GM19372 (cell line): Measurements from ENCODE around the gene TRAPPC3L.

Experiments used
- ATAC-seq: cut with Tn5 transposase; IDR thresholded peaks from one replicate; pipeline ENCODE4 v1.9.1; 2021; ENCODE audit warnings: mild to moderate bottlenecking, low read depth, moderate library complexity; ENCODE audit not compliant: unreplicated experiment

TRAPPC3L gene

DNA sequence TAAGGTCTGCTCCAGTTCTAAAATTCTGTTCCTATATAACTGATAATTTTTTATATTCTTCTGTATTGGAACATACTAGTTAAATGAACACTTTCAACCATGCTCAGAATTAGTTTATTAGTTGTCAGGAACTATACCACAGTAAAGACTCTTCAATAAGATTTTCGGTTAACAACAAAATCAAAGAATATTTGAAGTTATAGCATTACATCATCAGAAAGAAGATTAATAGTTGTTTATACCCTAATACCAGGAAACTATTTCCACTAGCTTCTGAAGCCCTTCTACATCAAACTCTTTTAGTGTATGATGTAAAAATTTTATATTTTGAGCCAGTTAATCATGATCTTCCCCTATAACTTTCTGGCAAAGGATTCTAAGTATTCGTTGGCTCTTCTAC, 14.6 kb upstream of the TRAPPC3L start:
- ATAC-seq, result no peak

DNA sequence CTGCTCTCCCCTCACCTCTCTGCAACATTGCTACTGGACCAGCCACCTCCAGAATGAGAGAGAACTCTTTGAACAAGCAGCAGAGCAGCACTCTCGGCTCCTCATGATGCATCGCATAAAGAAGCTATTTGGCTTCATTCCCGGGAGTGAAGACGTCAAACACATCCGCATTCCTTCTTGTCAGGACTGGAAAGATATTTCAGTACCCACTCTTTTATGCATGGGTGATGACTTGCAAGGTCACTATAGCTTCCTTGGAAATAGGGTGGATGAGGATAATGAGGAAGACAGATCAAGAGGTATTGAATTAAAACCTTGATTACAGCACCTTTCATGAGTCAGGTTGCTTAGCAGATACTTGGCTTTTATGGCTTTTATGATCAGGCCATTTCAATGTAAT, 12.4 kb upstream of the TRAPPC3L start:
- ATAC-seq, result no peak

DNA sequence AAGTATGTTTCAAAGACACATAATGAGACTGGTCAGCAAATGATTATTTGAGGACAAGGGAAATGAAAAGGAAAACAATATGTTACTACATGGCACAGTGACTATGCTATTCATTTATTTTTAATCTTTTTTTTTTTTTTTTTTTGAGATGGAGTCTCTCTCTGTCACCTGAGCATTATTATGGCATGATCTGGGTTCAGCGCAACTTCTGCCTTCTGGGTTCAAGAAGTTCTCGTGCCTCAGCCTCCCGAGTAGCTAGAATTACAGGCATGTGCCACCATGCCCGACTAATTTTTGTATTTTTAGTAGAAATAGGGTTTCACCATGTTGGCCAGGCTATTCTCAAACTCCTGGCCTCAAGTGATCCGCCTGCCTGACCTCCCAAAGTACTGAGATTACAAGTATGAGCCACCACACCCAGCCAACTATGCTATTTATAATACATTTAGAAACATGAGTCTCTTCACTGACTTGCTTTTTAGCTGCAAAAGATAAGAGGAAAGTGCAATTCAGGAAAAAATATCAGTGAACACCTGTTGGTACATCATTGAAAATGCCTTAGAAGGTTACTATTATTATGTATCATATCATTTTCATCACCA, 11.4 kb upstream of the TRAPPC3L start:
- ATAC-seq, result no peak

DNA sequence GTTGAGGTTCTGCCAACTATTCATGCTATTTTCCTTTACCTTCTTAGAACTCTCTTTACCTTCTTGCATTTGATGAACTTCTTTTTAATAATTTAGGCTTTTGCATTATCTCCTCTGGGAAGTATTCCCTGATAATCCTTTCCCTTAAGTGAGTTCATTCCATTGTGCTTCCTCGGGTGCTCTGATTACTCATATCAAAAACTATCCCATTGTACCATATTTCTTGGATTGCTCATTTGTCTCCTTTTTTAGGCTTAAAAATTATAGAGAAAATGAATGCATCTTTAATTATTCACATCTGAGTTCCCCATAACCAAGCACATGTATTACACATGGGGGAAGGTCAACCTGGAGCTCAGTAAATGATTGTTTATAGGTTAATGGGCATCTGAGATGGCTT, 10.6 kb upstream of the TRAPPC3L start:
- no peak for ATAC-seq

DNA sequence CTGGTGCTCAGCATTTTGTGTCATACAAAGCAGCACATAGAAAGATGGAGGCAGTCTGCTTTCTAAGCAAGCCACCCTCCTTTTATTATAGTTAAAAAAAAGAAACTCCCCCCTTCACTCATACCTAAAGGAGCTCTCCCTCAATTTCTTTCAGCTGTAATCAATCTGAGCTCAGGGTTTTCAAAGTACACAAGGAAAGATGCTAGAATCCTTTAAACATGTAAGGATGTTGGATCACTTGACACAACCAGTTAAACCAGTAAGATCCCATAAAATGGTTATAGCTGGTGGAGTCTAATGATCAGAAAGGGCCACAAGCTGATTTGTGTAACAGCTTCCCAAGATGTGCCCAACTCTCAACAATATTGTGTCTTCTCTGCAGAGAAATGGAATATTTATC, 8.0 kb upstream of the TRAPPC3L start, which contains the start of gene CALHM4:
CALHM4 (plus strand) TSS at position 301 of the 400 bp plus-strand sequence; CDS start at position 344, 43 bp downstream.
- ATAC-seq, result no peak

DNA sequence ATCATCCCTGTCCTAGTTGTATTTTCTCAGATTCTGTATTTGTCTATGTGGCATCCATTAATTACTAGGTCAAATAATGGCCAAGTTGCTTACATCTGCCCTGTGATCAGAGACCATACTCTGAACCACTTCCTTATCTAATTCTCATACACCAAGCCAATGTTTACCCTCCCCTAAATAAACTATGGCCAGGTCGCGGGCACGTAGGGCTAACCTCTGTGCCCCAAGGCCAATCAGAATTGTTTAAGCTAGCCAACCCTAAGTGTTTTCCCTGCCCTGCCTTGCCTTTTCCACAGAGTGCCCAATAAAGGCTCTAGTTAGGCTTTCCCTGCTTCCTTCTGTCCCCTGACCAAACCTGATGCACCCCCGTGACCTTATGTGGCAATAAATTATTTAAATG, 5.3 kb upstream of the TRAPPC3L start:
- no peak for ATAC-seq

DNA sequence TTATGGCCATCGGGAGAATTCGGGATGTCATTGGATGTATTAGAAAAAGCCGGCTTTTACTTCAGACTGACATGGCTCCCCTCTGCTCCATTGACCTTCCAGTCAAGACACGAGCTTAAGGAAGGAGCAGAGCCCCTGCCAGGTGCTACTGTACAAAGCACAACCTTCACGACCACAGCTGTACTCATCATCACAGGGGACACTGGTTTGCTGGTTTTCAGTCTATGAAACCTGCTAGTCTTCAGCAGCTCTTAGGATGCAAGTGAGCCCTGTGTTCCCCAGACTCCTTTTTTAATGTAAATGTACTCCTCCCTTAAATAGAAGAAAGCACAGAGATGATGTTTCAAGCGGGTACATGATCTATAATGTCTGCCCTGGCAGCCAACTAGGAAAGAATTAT, 1.9 kb upstream of the TRAPPC3L start:
- ATAC-seq, result no peak

DNA sequence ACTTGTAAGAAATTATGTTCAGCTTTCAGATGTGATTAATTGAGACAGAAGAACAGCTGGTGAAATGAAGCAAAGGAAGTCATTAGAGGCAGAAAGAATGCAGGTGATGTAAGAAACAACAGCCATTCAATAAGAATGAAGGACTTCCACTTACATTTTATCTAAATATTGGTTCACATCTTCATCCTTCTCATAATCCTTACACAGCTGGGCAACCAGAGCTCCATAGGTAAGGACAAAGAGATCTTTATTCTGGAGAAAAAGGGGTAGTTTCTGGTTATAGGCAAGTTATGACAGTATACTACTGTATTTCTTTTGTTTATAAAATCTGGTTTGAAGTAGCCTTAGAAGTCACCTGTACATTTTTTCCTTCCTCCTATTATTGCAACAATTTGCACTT, 2.3 kb downstream of the TRAPPC3L start:
- ATAC-seq, result no peak

DNA sequence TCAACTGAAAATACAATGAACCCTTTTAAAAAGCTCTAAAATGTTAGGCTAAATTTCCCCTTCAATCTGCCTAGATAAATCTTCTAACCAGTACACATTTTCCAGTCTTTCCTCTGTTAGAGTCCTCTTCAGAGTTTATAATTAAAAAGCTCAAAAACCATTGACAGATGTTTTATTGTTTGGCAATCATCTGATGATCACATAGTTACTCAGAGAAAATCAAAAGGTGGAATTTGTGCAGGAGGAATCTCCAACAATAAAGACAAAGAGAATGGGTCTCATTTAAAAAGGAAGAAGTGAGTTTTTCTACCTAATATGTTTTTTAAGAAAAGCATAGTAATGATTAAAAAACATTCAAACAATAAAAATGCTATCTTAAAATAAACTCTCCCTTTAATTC, 3.1 kb downstream of the TRAPPC3L start:
- no peak for ATAC-seq

DNA sequence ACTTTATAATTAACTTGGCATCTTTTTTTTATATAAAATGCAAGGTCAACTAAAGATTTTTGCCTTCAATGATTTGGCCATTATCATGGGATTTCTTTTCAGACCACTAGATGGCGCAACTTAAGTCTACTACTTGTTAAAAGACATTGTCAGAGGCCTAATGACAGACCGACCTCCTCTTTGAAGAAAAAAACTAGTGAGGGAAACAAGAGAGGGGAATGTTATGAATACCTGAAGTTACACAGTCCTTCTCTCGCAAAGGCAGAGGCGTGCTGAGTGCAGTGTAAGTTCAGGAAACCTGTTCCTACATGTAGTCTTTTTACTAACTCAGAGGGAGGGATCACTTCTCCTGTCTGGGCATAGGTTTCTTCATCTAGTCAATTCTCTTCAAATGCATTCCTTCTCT, 9.3 kb downstream of the TRAPPC3L start:
- no peak for ATAC-seq

DNA sequence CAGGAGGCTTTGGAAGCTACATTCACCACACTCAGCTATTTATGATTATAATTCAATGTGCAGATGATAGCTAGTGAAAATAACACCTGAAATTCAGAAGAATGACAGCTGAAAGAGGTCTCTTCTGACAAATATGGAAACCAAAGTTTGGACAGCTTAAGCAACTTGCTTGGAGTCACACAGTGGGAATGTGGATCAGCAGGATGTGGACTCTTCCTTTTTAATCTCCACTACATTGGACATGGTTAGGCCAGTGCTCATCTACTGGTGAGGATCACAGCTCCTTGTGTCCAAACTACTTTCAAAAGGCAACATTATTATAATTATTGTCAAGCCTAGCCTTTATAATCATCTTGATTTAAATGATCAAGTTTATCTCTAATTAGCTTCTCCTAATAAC, 10.4 kb downstream of the TRAPPC3L start:
- no peak for ATAC-seq

DNA sequence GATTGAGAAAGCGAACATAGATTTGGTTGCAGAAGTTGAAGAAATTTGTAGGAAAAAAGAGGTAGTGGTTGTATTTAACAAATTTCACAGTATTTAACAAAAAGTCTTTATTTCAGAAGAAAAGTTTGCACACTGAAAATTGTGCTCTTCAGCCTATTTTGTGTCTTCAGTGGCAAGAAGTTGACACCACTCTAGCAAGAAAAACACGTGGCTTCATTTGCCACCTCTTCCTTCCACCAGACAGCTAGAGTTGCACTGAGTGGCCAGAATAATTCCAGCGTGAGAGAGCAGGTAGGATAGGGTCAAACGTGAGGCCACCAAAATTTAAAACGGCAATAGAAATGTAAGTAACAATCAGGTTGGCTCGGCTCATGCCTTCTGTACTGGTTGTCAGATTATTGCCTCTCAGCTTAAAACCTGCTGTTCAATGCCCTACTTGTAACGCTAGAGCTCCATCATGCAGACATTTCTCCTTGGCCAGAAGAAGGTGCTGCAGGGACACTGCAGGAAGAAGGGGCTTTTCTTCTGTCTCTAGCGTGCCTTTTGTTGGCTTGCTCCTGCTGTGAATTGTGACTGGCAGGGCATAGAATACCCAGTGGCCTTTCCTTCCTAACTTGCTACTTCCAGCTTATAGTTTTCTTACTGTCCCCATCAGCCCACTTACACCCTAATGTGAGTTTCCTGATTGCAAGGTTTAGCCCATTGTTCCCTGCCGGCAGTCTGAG, 12.1 kb downstream of the TRAPPC3L start:
- no peak for ATAC-seq

DNA sequence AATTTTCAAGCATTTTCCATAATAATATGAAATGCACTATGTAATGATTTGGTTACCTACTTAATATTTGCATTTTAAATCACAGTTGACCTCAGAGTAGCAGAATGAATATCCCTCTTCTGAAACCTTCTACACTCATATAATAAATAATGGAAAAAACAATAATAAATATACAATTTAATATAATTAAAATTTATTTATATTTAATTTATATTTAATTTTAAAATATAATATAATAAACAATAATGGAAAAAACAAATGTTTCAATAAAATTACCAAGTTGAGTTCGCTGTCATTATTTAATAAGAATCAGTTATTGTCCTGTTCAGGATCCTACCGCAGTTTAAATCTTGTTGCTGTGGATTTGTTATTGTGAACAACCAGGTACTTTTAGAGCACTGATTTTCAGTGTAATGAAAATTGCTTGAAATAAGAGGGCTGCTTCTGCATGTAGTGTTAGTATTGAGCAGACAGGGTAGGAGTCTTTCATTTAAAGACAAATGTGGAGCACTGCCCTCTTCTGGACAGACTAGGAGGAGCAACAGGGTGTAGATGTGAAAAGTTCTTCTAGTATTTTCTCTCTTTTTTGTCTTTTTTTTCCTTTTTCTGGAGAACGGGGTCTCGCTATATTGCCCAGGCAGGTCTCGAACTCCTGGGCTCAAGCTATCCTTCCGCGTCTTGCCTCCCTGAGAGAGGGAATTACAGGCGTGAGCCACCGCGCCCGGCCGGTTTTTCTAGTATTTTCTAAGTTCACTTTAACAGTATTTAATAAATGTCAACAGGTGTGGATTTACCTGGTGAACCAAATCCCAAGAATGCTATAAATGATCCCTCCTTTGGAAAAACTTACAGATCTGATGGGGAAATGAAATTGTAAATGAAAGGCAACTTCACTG, 13.6 kb downstream of the TRAPPC3L start:
- ATAC-seq, result peak; percentile 96

DNA sequence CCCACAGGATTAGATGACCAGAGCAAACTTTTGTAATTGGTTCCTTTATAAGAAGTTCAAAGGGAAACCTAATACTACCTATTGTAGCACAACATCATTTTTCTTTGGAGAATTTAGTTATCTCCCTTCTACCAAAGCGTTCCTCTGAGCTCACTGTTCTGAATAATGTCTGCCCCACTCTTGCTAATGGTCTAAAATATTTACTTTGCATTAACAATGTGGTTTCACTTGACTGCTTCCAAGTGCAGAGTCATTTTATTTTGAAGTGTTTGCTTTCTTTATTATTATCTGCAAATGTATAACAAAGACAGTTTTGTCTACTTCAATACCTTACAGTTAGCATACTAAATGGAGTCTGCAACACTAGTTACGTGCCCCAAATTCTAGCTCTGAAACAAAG, 15.0 kb downstream of the TRAPPC3L start:
- ATAC-seq, result no peak

DNA sequence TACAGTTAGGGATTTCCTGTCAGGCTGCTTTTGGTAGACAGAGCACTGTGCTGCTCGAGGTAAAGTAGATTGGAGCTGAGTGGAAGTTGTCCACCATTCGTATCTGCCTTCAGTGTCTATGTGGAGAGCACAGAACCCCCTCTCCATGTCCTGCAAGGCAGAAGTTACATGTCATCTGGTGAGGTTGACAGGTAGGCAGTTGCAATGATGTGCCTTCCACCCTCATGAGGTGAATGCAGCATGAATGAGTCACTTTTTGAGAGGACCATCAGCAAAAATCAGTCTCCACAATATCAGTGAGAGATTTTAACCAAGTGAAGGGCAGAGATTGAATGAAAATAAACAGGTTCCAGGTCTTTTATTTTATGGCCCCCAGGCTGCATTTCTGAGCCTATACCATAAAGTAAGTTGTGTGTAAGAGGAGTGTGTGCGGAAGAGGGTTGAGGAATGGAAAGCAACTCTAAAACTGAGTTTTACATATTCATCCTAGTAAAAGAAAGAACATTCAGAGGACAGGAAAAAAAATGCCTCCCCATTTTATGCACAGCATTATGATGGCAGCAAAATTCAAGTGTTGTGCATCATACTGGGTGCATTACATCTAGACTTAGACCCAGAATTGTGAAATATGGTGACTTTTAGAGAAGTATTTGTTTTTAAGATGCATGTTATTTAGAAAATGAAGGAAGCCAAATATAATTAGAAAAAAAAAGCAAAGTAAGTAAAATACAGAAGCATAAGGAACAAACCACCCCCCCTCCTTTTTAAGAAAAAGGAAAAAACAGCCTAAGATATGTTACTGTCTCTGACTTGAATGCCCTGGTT, 15.8 kb downstream of the TRAPPC3L start:
- no peak for ATAC-seq

DNA sequence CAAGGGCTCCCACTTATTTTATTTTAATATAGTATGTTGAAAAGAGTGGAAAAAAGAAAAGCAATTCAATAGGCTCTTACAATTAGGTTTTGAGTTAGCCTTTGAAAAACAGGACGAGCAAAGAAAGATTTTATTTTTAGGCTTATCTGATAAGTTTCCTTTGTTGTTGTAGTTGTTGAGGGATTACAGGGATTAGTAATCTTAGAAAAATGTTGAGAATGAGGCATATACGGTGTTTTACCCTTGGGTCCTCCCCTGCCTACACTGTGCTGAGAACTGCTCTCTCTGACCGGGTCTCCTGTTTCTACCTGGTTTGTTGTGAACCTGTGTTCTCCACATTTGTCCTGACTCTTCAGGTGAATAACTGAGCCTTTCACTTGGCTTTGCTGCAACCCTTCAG, 16.7 kb downstream of the TRAPPC3L start:
- no peak for ATAC-seq

DNA sequence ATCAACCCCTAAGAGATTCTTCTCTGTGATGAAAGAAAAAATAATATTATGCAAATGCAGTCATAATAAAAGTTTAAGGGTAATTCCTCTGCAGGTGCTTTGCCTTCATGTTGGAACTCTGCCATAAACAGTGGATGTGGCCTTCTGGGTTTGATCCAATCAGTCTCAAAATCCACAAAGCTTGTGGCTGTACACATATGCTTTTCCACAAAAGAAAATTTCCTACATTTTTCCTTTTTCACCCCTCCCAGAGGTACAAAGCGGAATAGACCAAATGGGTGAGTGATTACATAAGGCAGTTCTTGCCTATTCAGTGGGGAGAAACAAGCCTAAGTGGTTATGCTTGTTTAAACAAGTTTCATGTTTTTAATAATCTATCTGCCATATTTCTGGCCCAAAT, 17.4 kb downstream of the TRAPPC3L start:
- ATAC-seq, result no peak

DNA sequence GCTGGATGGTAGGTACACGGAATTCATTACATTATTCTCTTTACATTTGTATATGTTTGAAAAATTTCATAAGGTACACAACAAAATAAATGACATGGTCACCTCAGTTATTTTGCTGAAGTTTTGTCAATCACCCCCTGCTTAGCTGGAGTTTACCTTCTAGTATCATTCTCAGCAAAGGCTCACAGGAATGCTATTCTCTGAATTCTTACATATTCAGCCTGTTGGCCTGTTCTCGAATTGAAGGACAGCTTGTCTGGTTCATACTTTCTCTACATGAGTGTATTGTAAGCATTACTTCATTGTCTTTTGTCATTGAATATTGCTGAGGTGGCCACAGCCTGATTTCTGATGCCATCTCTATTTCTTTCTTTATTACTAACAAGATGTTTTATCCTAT, 21.2 kb downstream of the TRAPPC3L start:
- no peak for ATAC-seq

DNA sequence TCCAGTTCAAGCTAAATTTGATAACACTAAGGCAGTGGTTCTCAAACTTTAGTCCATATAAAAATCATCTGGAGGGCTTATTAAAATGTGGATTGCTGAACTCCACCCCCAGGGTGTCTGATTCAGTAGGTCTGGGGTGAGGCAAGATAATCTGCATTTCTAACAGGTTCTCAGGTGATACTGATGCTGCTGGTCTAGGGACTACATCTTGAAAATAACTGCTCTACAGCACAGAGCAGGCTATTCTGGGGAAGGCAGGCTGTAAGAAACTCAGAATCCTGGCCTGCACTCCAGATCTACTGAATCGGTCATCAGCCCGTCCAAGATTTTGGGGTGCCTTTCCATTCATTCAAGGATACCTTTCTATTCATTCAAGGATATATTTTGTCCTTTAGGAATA, 22.6 kb downstream of the TRAPPC3L start:
- ATAC-seq, result no peak

DNA sequence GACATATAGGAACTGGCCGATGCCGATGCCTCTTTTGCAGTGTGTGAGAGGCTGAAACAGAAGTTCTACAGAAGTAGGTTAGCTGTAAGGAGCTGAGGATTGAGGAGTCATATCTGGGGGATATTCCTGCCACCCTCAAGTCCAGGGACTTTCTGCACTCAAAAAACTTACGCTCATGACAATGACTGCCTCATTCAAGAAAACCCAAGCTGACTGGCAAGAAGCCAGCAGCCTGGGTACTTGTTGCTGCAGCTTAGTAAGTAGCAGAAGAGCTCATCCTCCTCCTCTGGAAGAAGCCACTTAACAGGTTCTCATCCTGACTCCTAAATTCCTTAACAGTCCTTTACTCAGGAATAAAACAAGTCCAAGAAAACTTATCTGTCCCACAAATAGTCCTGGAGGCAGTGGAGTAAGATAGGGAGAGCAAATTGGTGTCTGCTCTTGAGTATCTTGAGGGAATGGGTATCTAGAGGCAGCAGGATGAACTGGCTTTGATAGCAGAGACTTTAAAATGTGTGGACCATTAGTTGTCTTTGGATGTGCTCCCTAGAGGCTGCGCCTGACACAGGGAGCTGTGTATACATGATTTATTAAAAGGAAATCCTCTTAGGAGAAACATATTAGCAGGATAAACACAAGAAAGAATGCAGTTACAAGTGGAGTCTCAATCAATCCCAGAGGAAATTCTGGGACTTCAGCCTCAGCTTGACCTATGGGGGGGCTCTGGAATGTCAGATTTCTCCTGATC, 26.7 kb downstream of the TRAPPC3L start:
- no peak for ATAC-seq
